HG03060 (cell line): Measurements from ENCODE around the gene HSFX3.
"Not testable (repeated sequence)": the region's sequence is repeated elsewhere in the genome, so short reads cannot be mapped to it uniquely, and the experiment has no call there.

Experiments
- ATAC-seq: cut with Tn5 transposase; IDR thresholded peaks from one replicate; pipeline ENCODE4 v1.9.1; 2021; ENCODE audit warnings: low read depth, moderate number of reproducible peaks; ENCODE audit not compliant: unreplicated experiment

Gene HSFX3

GRCh38 chrX:149520636-149521277, 29.0 kb downstream of the HSFX3 start:
- ATAC-seq: not testable (repeated sequence)

- no peak for ATAC-seq
Observed at GRCh38 chrX:149518236-149518635, 31.5 kb downstream of the HSFX3 start.

GRCh38 chrX:149517308-149517707, 32.4 kb downstream of the HSFX3 start:
- ATAC-seq: no peak

- no peak for ATAC-seq
Observed at GRCh38 chrX:149516604-149517003, 33.1 kb downstream of the HSFX3 start.

GRCh38 chrX:149515954-149516602, 33.6 kb downstream of the HSFX3 start:
- no peak for ATAC-seq

- no peak for ATAC-seq
Observed at GRCh38 chrX:149513825-149514428, 35.8 kb downstream of the HSFX3 start.

- ATAC-seq: peak; percentile 80
Observed at GRCh38 chrX:149512225-149512885, 37.4 kb downstream of the HSFX3 start.

- no peak for ATAC-seq
Observed at GRCh38 chrX:149511081-149511480, 38.6 kb downstream of the HSFX3 start.

- no peak for ATAC-seq
Observed at GRCh38 chrX:149510386-149510785, 39.3 kb downstream of the HSFX3 start.

GRCh38 chrX:149508467-149508866, 41.3 kb downstream of the HSFX3 start:
- ATAC-seq: no peak

GRCh38 chrX:149506349-149506748, 43.4 kb downstream of the HSFX3 start:
- no peak for ATAC-seq

GRCh38 chrX:149505671-149506070, 44.1 kb downstream of the HSFX3 start:
- no peak for ATAC-seq

- ATAC-seq: peak; percentile 45
Observed at GRCh38 chrX:149504915-149505651, 44.6 kb downstream of the HSFX3 start, which contains the start of gene IDS. Gene IDS, minus strand, starts transcription at chrX:149505306. Its CDS starts 169 bp downstream, at chrX:149505137.

GRCh38 chrX:149504226-149504914, 45.4 kb downstream of the HSFX3 start:
- ATAC-seq: peak; percentile 35

GRCh38 chrX:149503446-149503845, 46.3 kb downstream of the HSFX3 start:
- ATAC-seq: peak; percentile 81

GRCh38 chrX:149502923-149503322, 46.8 kb downstream of the HSFX3 start:
- not testable (repeated sequence) for ATAC-seq

GRCh38 chrX:149499766-149500165, 50.0 kb downstream of the HSFX3 start:
- ATAC-seq: no peak

GRCh38 chrX:149498767-149499166, 51.0 kb downstream of the HSFX3 start:
- no peak for ATAC-seq
